Right cardiac atrium (tissue), 5 donors: ENCODE results near the gene IL1RAPL2. TPM values are rescaled to one million over a fixed set of nuclear protein-coding genes. Genes with fewer than 3 reads are reported as not detected.
"Not testable (repeated sequence)": the region's sequence is repeated elsewhere in the genome, so short reads cannot be mapped to it uniquely, and the experiment has no call there.

ENCODE experiments used
- ATAC-seq, 2 donors: fragments of 200-7000 bp; cut with Tn5 transposase; one replicate each; pipeline versions ENCODE4 v1.8.0 to v1.9.1; 2020; ENCODE audit warnings: moderate library complexity in 2 of 2, mild to moderate bottlenecking in 1 of 2
- DNase-seq, 3 donors: peaks; one replicate each; pipeline ENCODE4 v3.0.0-alpha.2; 2020
- H3K27ac ChIP-seq: one replicate; pipeline ENCODE4 v1.5.1; 2013; ENCODE audit warnings: mild to moderate bottlenecking, low read length, control low read depth, moderate library complexity
- H3K27me3 ChIP-seq: one replicate; pipeline ENCODE4 v1.6.1; 2013; ENCODE audit not compliant: control insufficient read depth, insufficient read depth
- H3K4me1 ChIP-seq: one replicate; pipeline ENCODE4 v1.6.1; 2013; ENCODE audit warnings: low read length; ENCODE audit not compliant: control insufficient read depth, insufficient read depth
- H3K4me3 ChIP-seq: one replicate; pipeline ENCODE4 v1.5.1; 2013; ENCODE audit warnings: low read length, control low read depth
- H3K9me3 ChIP-seq: one replicate; pipeline ENCODE4 v1.6.1; 2013; ENCODE audit warnings: low read length; ENCODE audit not compliant: control insufficient read depth
- WGBS: extraction: QIAGEN DNeasy Blood & Tissue Kit; methylation state at CpG from one replicate; pipeline ENCODE4 v1.1.7; 2013; 5-methylcytosine and 5-hydroxymethylcytosine counted together
- intact Hi-C, 4 donors: fragments of 100-400 bp; cut with DNase I; formaldehyde crosslinking; loops; one replicate each; pipeline versions ENCODE4 v1.11.0 to v1.14.0; 2022 to 2023
- long read RNA-seq, 4 donors: library from polyadenylated mRNA; unstranded; transcript quantifications; one replicate each; pipeline ENCODE4 v2.0.0, GENCODE V29; 2020 to 2021
- polyA plus RNA-seq: library from polyadenylated mRNA; stranded (reverse); fragments of 200-250 nt; gene quantifications from one replicate; pipeline ENCODE4 v1.2.3, GENCODE V29; 2013
- total RNA-seq, 4 donors: library from RNA; stranded (reverse); fragmentation: NEBNext Ultra II Directional; extraction: Animal tissue kit (Norgen Biotek cat#: 25700); gene quantifications; one replicate each; pipeline ENCODE4 v1.2.1, GENCODE V29; 2021
- donor health status: healthy with polysubstance abuse.
- donor health status: DM: no; HTN: yes; CAD: no.
- donor health status: DM: no; HTN: no; CAD: no.
- donor health status: DM: no; HTN: yes; CAD: no; lungs with severe emphysema.
- donor health status: DM: yes; HTN: yes; CAD: no.

The IL1RAPL2 gene
- under 1 TPM in 1 of 4 donors, not detected in 3; 0.31 TPM for total RNA-seq
- not detected for polyA plus RNA-seq
- long read RNA-seq, donor 1, result 0 reads
- long read RNA-seq, donor 2, result 0 reads
- long read RNA-seq, donor 3, result 0 reads
- long read RNA-seq, donor 4, result 0 reads

- H3K27me3 ChIP-seq, result no peaks in the 10 kb centered on the region
- no peak within 1 kb of the TSS for H3K27ac ChIP-seq
- H3K4me1 ChIP-seq, result no peaks in the 10 kb centered on the region
- peak in 1 of 3 donors; percentile 38 for DNase-seq
- ATAC-seq, result no peak
- WGBS, result under 1% methylated on average over 48 of the region's 48 CpGs
- intact Hi-C loops, result no loop called here
- peak within 1 kb of the TSS; percentile 37 for H3K4me3 ChIP-seq
- no peaks in the 10 kb centered on the region for H3K9me3 ChIP-seq
Measured at GRCh38 chrX:104565791-104566680, at the start of gene IL1RAPL2. Gene IL1RAPL2 (plus strand): TSS chrX:104566199.

GRCh38 chrX:104522386-104522785, 43.6 kb upstream of the IL1RAPL2 start:
- no peaks in the 10 kb centered on the region for H3K9me3 ChIP-seq
- DNase-seq, result no peak
- H3K4me1 ChIP-seq, result no peaks in the 10 kb centered on the region
- no peak for ATAC-seq
- intact Hi-C loops, result no loop called here
- H3K4me3 ChIP-seq, result no peak overlapping the region
- 15% methylated on average over 2 of the region's 2 CpGs for whole genome bisulfite sequencing
- H3K27ac ChIP-seq, result no peak overlapping the region
- H3K27me3 ChIP-seq, result no peaks in the 10 kb centered on the region

- intact Hi-C loops, result no loop called here
- WGBS, result 45% methylated on average over 2 of the region's 2 CpGs
- Histone ChIP-seq H3K4me1 (no peaks in the 10 kb centered on the region), H3K27ac (no peak overlapping the region), H3K4me3 (no peak overlapping the region), H3K9me3 (no peaks in the 10 kb centered on the region), H3K27me3 (no peaks in the 10 kb centered on the region)
- DNase-seq (no peak), ATAC-seq (no peak)
Measured at GRCh38 chrX:104523858-104524257, 42.1 kb upstream of the IL1RAPL2 start.

GRCh38 chrX:104539081-104539480, 26.9 kb upstream of the IL1RAPL2 start:
- DNase-seq, result no peak
- ATAC-seq, result no peak
- H3K27ac ChIP-seq, result no peak overlapping the region
- intact Hi-C loops, result no loop called here
- H3K4me1 ChIP-seq, result no peaks in the 10 kb centered on the region
- no peak overlapping the region for H3K4me3 ChIP-seq
- H3K27me3 ChIP-seq, result no peaks in the 10 kb centered on the region
- WGBS, result 82% methylated on average over 2 of the region's 2 CpGs
- H3K9me3 ChIP-seq, result no peaks in the 10 kb centered on the region

GRCh38 chrX:104542447-104542846, 23.6 kb upstream of the IL1RAPL2 start:
- H3K4me1 ChIP-seq, H3K9me3 ChIP-seq, DNase-seq, ATAC-seq, H3K27ac ChIP-seq, H3K27me3 ChIP-seq, H3K4me3 ChIP-seq, intact Hi-C loops: not testable (repeated sequence)
- 47% methylated on average over 2 of the region's 2 CpGs for WGBS

GRCh38 chrX:104564335-104564734, 1.7 kb upstream of the IL1RAPL2 start:
- H3K4me3 ChIP-seq, result no peak overlapping the region
- ATAC-seq (no peak), DNase-seq (peak in 1 of 3 donors; percentile 37)
- H3K27ac ChIP-seq, result no peak overlapping the region
- H3K4me1 ChIP-seq, result no peaks in the 10 kb centered on the region
- 40% methylated on average over 9 of the region's 9 CpGs for WGBS
- intact Hi-C loops, result no loop called here
- no peaks in the 10 kb centered on the region for H3K27me3 ChIP-seq
- H3K9me3 ChIP-seq, result no peaks in the 10 kb centered on the region

- no peaks in the 10 kb centered on the region for H3K9me3 ChIP-seq
- no peaks in the 10 kb centered on the region for H3K27me3 ChIP-seq
- H3K4me3 ChIP-seq, result no peak overlapping the region
- H3K4me1 ChIP-seq, result no peaks in the 10 kb centered on the region
- 5% methylated on average over 39 of the region's 39 CpGs for WGBS
- H3K27ac ChIP-seq, result no peak overlapping the region
- intact Hi-C loops, result no loop called here
- DNase-seq (peak in 1 of 3 donors; percentile 35), ATAC-seq (no peak)
Measured at GRCh38 chrX:104564921-104565703, 887 bp upstream of the IL1RAPL2 start.

- WGBS, result under 1% methylated on average over 46 of the region's 46 CpGs
- intact Hi-C loops, result no loop called here
- no peak overlapping the region for H3K27ac ChIP-seq
- H3K27me3 ChIP-seq, result no peaks in the 10 kb centered on the region
- no peak for DNase-seq
- no peaks in the 10 kb centered on the region for H3K9me3 ChIP-seq
- ATAC-seq, result no peak
- H3K4me3 ChIP-seq, result no peak overlapping the region
- H3K4me1 ChIP-seq, result no peaks in the 10 kb centered on the region
Measured at GRCh38 chrX:104566681-104567501, 892 bp downstream of the IL1RAPL2 start.

GRCh38 chrX:104567506-104567905, 1.5 kb downstream of the IL1RAPL2 start:
- Histone ChIP-seq H3K4me3 (no peak overlapping the region), H3K27ac (no peak overlapping the region), H3K9me3 (no peaks in the 10 kb centered on the region), H3K4me1 (no peaks in the 10 kb centered on the region), H3K27me3 (no peaks in the 10 kb centered on the region)
- intact Hi-C loops, result no loop called here
- no peak for ATAC-seq
- no peak for DNase-seq
- WGBS, result 4% methylated on average over 14 of the region's 14 CpGs

GRCh38 chrX:104568304-104568915, 2.4 kb downstream of the IL1RAPL2 start:
- Histone ChIP-seq H3K4me3 (no peak overlapping the region), H3K4me1 (no peaks in the 10 kb centered on the region), H3K27ac (no peak overlapping the region), H3K9me3 (no peaks in the 10 kb centered on the region), H3K27me3 (no peaks in the 10 kb centered on the region)
- 6% methylated on average over 23 of the region's 23 CpGs for WGBS
- no peak for ATAC-seq
- intact Hi-C loops, result no loop called here
- DNase-seq, result no peak
